Medulla oblongata (tissue), 1 donor: ENCODE results near the gene DBF4.
A peak's percentile ranks its signal among the peaks of the same experiment; 100 is the strongest.
"Not testable (repeated sequence)": the region's sequence is repeated elsewhere in the genome, so short reads cannot be mapped to it uniquely, and the experiment has no call there.

Experiments
- DNase-seq: peaks from one replicate; pipeline ENCODE4 v3.0.0-alpha.2; 2015; ENCODE audit errors: extremely low spot score

Gene DBF4

GRCh38 chr7:87876040-87876868 lies at the start of gene DBF4, which contains the start of gene SLC25A40:
Gene DBF4, plus strand, starts transcription at chr7:87876493. Its CDS starts 240 bp downstream, at chr7:87876733.
Gene SLC25A40, minus strand, starts transcription at chr7:87876360. Its CDS starts 17,633 bp downstream, at chr7:87858727.
- peak; percentile 88 for DNase-seq

GRCh38 chr7:87828383-87828782 lies 47.9 kb upstream of the DBF4 start:
- DNase-seq, result not testable (repeated sequence)

- no peak for DNase-seq
These were observed 45.2 kb upstream of the DBF4 start for GRCh38 chr7:87831097-87831496.

GRCh38 chr7:87833130-87833529 lies 43.2 kb upstream of the DBF4 start:
- no peak for DNase-seq

GRCh38 chr7:87837597-87837996 lies 38.7 kb upstream of the DBF4 start:
- no peak for DNase-seq

GRCh38 chr7:87850836-87851593 lies 25.3 kb upstream of the DBF4 start:
- DNase-seq, result no peak

GRCh38 chr7:87852306-87852705 lies 24.0 kb upstream of the DBF4 start:
- DNase-seq, result no peak

GRCh38 chr7:87853237-87853864 lies 22.9 kb upstream of the DBF4 start:
- no peak for DNase-seq

GRCh38 chr7:87858417-87859100 lies 17.7 kb upstream of the DBF4 start:
- no peak for DNase-seq

- DNase-seq, result no peak
These were observed 10.2 kb upstream of the DBF4 start for GRCh38 chr7:87866089-87866488.

GRCh38 chr7:87866533-87866932 lies 9.8 kb upstream of the DBF4 start:
- DNase-seq, result not testable (repeated sequence)

- DNase-seq, result no peak
These were observed 5.8 kb upstream of the DBF4 start for GRCh38 chr7:87870471-87870870.

GRCh38 chr7:87872346-87872745 lies 3.9 kb upstream of the DBF4 start:
- DNase-seq, result no peak

GRCh38 chr7:87873328-87873727 lies 3.0 kb upstream of the DBF4 start:
- DNase-seq, result not testable (repeated sequence)

- peak; percentile 17 for DNase-seq
These were observed 2.2 kb upstream of the DBF4 start for GRCh38 chr7:87874066-87874465.

GRCh38 chr7:87875151-87876039 lies 898 bp upstream of the DBF4 start:
- DNase-seq, result peak; percentile 46

- DNase-seq, result peak; percentile 57
These were observed 559 bp downstream of the DBF4 start for GRCh38 chr7:87876869-87877234.

GRCh38 chr7:87877366-87878040 lies 1.2 kb downstream of the DBF4 start:
- peak; percentile 13 for DNase-seq

- no peak for DNase-seq
These were observed 2.0 kb downstream of the DBF4 start for GRCh38 chr7:87878208-87878735.
